GM21723 (cell line): Measurements from ENCODE around the gene NOL12.
"Not testable (repeated sequence)": the region's sequence is repeated elsewhere in the genome, so short reads cannot be mapped to it uniquely, and the experiment has no call there.

ENCODE experiments used
- ATAC-seq: cut with Tn5 transposase; IDR thresholded peaks from one replicate; pipeline ENCODE4 v1.9.1; 2021; ENCODE audit warnings: mild to moderate bottlenecking, moderate library complexity; ENCODE audit not compliant: unreplicated experiment

Gene NOL12

DNA sequence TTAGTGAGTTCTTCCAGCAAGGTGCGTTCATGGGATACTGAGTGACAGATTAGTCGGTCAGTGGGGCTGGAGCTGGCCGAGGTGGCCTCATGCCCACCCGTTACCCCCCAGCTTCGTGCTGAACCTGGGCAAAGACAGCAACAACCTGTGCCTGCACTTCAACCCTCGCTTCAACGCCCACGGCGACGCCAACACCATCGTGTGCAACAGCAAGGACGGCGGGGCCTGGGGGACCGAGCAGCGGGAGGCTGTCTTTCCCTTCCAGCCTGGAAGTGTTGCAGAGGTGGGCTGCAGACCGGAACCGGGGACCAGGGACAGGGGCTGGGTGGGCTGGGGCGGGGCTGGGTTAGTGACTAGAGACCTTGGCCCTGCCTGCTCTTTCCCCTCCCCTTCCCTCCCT, 7.8 kb upstream of the NOL12 start:
- no peak for ATAC-seq

DNA sequence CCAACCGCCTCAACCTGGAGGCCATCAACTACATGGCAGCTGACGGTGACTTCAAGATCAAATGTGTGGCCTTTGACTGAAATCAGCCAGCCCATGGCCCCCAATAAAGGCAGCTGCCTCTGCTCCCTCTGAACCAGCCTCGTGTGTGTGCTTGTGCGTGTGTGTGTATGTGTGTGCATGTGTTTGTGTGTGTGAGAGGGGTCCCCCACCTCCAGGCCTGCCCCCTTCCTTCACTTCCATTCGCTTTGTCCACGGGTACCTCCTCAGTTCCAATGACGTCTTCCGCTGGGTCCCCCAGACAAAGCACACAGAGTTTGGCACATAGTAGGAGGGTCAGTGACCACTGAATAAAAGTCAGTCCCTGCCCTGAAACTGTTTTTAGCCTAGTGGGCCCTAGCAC, 6.5 kb upstream of the NOL12 start:
- no peak for ATAC-seq

DNA sequence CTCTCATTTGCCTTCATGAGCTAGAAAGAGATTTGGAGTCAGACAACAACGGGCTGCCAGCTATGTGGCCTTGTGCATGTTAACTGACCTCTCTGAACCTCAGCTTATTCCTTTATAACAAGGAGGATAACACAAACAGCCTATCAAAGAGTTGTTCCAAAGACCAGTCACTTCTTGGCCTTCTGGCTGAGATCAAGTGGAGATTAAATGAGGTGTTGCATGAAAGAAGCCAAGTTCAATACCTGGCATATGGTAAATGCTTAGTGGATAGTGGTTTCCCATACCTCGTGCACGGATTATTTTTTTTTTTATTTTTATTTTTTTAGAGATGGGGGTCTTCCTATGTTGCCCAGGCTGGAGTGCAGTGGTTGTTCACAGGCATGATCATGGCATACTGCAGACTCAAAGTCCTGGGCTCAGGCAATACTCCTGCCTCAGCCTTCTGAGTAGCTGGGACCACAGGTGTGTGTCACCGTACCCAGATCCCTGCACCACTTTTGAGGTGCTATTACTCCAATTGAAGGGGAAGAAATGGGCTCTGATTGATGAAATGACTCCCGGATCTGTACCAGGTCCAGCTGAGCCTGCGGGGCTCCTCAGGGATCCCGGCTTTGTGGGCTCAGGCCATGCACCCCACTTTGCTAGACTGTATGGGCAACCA, 5.8 kb upstream of the NOL12 start:
- no peak for ATAC-seq

DNA sequence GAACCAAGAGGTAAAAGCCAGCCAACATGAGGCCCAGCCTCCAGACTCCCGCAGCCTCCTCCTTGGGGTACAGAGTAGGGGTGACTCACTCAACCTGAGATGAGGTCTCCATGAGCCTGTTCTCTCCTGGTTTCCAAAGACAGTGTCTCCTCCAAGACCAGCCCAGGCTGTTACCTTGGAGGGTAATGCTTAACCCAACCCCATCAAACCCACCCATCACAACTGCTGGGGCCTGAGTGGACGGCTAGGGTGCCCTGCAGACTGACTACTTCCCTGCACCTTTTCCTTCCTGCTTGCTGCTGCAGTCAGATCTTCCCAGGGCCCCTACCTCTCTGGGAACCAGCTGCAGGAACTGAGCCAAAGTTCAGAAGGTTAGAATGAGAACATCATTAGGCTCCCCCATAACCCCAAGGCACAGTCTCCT, 5.1 kb upstream of the NOL12 start:
- ATAC-seq = no peak

DNA sequence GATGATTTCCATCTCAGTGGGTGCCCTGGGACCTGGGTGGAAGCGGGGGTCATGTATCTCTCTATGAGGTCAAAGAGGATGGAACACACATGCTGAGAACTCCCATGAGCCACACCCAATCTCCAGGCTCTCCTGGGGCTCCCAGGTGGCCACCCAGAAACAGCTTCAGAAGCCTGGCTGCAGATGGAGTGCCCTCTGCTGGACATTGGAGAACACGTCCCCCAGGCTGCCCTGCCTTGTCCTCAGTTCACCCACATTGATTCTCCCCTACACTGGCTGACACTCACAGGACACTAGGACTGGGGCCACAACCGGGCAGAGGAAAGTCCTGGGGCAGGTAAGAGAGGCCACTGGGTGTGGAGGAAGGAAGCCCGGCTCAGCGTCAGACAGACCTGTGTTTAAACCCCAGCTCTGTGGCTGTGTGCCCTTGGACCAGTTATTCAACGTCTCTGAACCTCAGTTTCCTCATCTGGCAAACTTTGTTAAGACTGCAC, 4.5 kb upstream of the NOL12 start:
- ATAC-seq = no peak

DNA sequence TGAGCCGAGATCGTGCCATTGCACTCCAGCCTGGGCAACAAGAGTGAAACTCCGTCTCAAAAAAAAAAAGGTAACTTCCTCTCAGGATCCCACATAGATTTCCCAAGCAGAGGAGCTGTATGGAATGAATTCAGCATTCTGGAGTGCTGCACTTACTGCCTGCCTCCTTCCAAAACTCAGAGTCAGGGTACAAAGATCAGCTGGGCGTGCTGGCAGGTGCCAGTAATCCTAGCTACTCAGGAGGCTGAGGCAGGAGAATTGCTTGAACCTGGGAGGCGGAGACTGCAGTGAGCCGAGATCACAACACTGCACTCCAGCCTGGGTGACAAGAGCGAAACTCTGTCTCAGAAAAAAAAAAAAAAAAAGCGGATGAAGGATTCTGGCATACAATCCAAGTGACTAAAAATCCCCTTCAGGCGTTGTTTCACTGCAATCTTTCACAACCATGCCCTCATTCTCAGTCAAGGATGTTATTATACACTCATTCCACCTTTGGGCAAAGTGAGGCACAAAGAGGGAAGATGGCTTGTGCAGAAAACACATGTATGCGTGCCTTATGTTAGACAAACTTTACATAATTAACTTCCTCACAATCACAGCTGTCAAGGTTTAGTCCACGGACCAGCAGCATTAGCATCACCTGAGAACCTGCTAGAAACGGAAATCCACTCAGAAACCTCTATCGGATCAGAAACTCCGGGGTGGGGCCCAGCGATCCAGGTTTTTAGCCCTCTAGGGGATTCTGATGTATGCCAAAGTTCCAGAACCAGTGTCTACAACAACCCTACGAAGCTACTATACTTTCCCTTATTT, 1.1 kb upstream of the NOL12 start:
- ATAC-seq = no peak

DNA sequence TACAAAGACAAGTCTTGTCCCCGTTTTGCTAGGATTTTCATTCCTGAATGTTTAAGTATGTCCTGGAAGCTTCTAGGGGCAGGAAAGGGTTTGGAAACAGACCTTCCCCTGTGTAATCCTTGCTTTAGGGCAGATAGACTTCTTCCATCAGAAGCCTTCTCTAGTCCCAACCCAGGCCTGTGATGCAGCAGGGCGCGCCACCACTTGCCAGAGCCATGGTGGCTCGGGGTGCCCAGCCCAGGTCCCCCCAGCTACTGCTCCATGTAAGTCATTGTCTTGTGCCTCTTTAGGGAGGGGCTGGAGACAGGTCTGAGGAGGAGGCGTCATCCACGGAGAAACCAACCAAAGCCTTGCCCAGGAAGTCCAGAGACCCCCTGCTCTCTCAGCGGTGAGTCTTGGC, 4.3 kb downstream of the NOL12 start:
- ATAC-seq = no peak

DNA sequence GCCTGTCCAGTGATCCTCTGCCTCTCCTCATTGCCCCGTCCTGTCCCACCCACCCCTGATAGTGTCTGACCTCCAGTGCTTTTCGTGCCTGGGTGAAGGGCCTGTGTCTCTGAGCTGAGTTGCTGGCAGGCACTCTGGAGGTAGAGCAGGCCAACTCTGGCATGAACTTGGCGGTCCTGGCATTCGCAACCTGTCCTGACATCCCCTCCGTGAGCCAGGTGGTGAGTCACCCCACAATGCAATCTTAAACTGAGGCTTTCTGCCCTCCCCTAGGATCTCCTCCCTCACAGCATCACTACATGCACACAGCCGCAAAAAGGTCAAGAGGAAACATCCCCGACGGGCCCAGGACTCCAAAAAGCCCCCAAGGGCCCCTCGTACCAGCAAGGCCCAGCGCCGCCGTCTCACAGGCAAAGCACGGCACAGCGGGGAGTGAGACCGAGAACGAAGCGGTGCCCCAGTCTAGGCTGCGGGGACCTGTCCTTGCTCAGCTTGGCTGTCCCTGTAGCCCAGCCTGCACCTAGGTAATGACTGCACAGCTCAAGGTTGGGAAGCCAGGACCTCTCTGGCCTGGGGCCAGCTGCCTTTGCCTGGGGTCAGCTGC, 4.9 kb downstream of the NOL12 start:
- ATAC-seq = no peak

DNA sequence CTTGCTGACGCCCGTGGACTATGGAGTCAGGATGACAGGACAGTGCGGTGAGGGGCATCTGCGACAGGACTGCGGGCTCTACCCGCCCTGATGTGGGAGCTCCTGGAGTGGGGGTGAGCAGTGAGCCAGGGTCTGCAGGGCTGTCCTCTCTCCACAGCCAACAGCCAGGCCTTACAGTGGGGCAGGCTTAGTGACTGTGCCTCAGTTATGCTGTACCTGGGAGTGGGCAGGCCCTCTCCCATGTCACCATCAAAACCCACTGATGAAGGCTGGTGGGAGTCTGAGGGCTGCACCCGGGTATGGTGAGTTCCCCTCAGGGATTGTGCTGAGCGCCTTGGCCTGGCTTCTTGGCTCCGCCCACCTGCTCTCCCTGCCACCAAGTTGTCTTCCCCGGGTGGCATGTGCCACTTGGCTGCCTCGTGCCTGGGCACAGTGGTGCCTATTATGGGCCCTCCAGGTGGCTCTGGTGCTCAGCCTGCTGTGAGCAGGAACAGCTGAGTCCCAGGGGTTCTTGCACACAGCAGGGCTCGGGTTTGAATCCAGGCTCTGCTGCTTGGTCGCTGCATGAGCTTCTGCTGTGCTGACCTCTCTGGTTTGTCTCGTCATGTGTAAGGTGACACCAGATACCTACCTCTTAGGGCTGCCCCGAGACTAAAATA, 6.6 kb downstream of the NOL12 start:
- no peak for ATAC-seq

DNA sequence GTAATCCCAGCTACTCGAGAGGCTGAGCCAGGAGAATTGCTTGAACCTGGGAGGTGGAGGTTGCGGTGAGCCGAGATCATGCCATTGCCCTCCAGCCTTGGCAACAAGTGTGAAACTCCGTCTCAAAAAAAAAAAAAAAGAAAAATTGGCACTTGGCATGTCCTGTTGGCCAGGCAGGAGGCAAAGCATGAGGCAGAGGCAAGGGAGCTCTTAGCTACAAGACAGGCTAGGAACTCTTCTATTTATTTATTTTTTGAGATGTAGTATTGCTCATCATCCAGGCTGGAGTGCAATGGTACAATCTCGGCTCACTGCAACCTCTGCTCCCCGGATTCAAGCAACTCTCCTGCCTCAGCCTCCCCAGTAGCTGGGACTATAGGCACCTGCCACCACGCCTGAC, 8.0 kb downstream of the NOL12 start:
- not testable (repeated sequence) for ATAC-seq

DNA sequence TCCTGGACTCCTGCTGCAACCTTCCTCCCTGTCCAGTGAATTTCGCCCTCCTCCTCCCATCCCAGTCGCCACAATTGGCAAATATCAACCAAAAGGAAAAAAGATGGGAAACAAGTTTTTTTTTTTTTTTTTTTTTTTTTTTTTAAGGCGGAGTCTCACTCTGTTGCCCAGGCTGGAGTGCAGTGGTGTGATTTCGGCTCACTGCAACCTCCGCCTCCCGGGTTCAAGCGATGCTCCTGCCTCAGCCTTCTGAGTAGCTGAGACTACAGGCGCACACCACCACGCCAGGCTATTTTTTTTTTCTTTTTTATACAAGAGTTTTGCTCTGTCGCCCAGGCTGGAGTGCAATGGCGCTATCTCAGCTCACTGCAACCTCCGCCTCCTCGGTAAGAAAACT, 10.1 kb downstream of the NOL12 start:
- ATAC-seq = peak; percentile 11

DNA sequence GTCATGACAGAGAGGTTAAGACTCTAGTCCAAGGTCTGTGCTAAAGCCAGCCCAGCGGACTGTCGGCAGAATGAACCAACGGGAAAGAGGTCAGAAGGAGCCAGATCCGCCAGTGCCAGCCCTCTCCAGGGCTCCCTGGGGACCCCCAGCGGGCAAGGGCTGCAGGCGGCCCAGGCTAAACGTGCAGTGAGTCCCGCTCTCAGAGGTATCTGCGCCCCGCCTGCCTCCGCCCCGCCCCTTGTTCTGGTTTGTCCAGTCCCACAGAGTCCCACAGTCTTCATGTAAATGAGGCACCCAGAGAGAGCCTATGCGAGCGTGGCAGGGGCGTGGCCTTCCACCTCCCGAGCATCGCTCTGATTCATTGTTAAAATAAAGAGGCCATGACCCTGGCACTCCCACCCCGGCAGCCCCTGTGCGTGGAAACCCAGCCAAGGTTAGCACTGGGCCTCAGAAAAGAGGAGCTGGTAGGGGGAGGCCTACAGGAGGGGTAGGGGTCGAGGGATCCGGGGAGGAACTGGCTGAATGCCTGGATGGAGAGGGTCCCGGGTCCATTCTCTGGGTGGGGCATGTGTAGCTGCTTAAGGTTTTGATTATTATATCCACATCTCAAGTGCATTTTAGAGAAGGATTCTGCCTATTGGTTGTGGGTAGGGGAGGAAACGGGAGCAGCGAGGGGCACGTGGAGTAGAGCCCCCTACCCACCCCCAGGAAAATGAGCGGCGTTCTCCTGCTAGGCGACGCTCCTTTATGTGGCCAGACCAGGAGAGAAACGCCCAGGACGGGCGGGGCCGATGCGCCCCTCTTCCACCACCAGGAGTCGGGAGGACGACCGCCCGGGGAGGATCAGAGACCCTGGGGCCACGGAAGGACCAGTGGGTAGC, 10.8 kb downstream of the NOL12 start, which contains the start of gene TRIOBP:
TRIOBP (plus strand) TSS at position 392 of the 881 bp plus-strand sequence. CDS start 4,318 bp downstream, outside the sequence.
- peak; percentile 91 for ATAC-seq

DNA sequence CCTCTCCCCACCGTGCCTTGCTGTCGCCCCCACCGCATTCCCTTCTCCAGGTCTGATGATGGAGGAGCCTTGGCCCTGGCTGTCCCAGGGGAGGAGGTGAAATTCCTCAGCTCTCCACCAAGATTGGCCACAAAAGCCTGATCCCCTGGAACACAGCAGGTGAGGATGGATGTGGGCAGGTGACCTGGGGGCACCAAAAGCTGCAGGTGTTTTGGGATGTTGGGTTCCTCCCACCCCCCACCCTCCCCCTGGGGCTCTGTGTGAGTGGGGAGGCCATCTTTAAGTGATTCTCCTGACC, 11.3 kb downstream of the NOL12 start:
- ATAC-seq = no peak

DNA sequence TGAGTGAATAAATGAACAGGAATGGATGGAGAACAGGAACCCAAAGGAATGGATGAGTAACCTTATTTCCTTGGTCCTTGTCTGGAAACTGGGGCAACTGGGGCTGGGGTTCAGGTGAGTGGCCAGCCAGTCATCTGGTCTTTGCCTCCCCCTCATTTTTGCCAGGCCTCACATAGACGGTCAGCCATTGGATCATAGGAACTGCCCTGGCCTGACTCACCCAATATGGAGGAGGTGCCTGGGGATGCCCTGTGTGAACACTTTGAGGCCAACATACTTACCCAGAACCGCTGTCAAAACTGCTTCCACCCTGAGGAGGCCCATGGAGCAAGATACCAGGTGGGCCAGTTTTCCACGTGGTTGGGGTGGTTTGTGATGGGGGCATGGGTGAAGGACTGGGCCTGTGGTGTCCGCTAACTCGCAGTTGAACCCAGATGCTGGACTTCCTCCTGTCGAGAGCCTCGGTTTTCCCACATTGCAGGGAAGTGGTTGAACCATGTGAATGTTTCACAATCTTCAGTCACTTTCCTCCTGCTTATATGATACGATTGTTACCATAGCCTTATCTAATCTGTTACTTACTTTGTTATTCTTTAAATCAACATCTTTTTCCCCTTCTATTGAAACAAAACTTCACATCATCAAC, 15.1 kb downstream of the NOL12 start:
- no peak for ATAC-seq

DNA sequence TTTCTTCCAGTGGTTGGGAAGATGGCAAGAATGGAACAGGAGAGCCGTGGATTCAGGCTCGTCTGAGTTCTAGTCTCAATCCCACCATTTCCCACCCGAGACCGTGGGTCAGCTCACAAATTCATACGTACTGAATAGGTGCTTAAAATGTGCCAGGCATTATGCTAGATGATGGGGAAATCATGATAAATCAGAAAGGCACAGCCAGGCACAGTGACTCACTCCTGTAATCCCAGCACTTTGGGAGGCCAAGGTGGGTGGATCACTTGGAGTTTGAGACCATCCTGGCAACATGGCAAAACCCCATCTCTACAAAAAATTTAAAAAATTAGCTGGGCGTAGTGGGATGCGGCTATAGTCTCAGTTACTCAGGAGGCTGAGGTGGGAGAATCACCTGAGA, 17.8 kb downstream of the NOL12 start:
- no peak for ATAC-seq

DNA sequence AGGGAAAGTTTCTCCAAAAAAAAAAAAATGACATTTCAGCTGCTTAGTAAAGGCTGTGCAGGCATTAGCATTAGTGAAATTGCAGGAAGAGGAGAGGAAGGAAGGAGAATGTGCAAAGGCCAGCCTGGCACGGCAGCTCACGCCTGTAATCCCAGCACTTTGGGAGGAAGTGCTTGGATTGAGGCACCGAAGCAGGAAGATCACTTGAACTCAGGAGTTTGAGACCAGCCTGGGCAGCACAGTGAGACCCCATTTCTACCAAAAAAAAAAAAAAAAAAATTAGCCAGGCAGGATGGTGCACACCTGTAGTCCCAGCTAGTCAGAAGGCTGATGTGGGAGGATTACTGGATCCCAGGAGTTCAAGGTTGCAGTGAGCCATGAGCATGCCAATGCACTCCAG, 18.5 kb downstream of the NOL12 start:
- no peak for ATAC-seq

DNA sequence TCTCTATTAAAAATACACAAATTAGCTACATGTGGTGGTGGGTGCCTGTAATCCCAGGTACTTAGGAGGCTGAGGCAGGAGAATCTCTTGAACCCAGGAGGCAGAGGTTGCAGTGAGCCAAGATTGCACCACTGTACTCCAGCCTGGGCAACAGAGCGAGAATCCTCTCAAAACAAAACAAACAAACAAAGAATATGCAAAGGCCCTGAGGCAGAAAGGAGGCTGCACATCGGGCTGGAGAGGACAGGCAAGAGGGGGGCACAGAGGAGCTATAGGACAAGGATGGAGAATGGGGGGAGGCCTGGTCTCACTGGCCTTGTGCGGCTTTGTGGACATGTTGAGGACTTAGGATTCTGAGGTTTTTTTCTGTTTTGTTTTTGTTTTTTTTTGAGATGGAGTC, 19.1 kb downstream of the NOL12 start:
- no peak for ATAC-seq

DNA sequence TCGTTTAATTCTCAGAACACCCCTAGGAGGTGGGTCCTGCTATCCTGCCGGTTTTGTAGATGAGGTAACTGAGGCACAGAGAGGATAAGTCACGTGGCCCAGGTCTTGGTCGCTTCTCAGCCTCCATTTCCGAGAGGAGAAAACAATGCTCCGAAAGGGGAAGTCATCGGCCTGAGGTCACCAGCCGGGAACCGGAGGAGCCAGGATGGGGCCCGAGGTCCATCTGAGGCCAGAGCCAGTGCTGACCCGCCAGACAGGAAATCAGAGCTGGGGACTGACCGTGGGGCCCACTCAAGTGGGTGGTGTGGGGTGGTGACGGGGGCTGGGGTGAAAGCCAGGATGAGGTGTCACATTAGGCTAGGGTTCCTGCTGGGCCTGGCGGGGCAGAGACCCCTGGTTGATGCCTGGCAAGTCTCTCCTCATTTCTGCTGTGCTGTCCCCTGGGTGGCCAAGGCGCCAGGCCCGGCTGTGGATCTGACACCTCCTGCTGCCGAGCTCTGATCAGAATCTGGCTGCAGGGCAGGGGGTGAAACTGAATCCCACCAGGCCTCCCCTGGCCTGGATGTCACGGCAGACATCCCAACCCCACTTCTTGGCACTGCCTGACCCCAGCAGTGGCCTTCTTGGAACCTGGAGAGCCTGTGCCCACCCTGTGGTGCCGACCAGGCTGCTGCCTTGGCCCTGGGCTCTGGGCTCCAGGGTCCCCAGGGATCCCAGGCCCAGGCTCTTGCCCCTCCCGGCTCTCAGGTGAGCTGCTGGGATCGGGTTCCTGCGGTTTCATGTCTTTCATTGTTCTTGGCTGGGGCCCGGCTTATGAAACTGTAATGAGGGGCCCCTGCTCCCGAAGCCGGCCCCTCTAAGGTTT, 22.7 kb downstream of the NOL12 start:
- no peak for ATAC-seq

DNA sequence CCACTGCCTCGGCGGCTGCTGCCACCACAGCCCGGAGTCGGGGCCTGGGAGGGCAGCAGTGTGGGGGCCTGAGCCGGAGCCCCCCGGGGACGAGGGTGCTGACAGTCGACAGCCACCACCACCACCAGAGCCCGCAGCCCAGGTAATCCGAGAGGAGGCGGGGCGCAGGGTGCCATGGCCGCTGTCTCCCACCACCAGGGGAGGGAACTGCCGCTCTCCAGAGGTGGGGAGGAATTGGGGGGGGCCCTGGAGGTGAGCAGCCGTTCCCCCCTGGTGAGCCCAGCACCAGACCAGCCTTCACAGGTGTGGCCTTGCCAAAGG, 23.3 kb downstream of the NOL12 start:
- ATAC-seq = no peak
